ENCODE results near the gene TPPP3.

TPPP3 gene

GRCh38 chr16:67393111-67393787 lies at the start of gene TPPP3:
Gene TPPP3 (minus strand): TSS chr16:67393498. CDS start chr16:67391111, 2,387 bp downstream.
- DNase-seq, result peak; percentile 34

- no peak for DNase-seq
Observed at GRCh38 chr16:67442581-67443255, 49.4 kb upstream of the TPPP3 start.

- no peak for DNase-seq
Observed at GRCh38 chr16:67441907-67442306, 48.6 kb upstream of the TPPP3 start.

GRCh38 chr16:67441271-67441753 lies 48.0 kb upstream of the TPPP3 start:
- DNase-seq, result no peak

GRCh38 chr16:67438824-67439393 lies 45.6 kb upstream of the TPPP3 start:
- no peak for DNase-seq

- DNase-seq, result no peak
Observed at GRCh38 chr16:67438098-67438791, 44.9 kb upstream of the TPPP3 start.

GRCh38 chr16:67437513-67437912 lies 44.2 kb upstream of the TPPP3 start:
- no peak for DNase-seq

GRCh38 chr16:67436640-67437193 lies 43.4 kb upstream of the TPPP3 start:
- DNase-seq, result no peak

- DNase-seq, result no peak
Observed at GRCh38 chr16:67435758-67436164, 42.5 kb upstream of the TPPP3 start.

GRCh38 chr16:67433131-67433719 lies 39.9 kb upstream of the TPPP3 start:
- DNase-seq, result no peak

- no peak for DNase-seq
Observed at GRCh38 chr16:67432506-67432890, 39.2 kb upstream of the TPPP3 start.

GRCh38 chr16:67431775-67432505 lies 38.6 kb upstream of the TPPP3 start:
- DNase-seq, result no peak

- DNase-seq, result peak; percentile 33
Observed at GRCh38 chr16:67430977-67431774, 37.9 kb upstream of the TPPP3 start, which contains the start of gene HSD11B2. Gene HSD11B2 (plus strand): TSS chr16:67431121. CDS start chr16:67431249, 128 bp downstream.

- peak; percentile 54 for DNase-seq
Observed at GRCh38 chr16:67430504-67430976, 37.2 kb upstream of the TPPP3 start.

GRCh38 chr16:67429799-67430503 lies 36.7 kb upstream of the TPPP3 start:
- DNase-seq, result no peak

- DNase-seq, result no peak
Observed at GRCh38 chr16:67429053-67429798, 35.9 kb upstream of the TPPP3 start.

- DNase-seq, result peak; percentile 64
Observed at GRCh38 chr16:67428146-67428731, 34.9 kb upstream of the TPPP3 start.

- no peak for DNase-seq
Observed at GRCh38 chr16:67426950-67427349, 33.7 kb upstream of the TPPP3 start.

- no peak for DNase-seq
Observed at GRCh38 chr16:67426022-67426421, 32.7 kb upstream of the TPPP3 start.
